H9 (cell line): Measurements from ENCODE around the gene ADM. TPM values are rescaled to one million over a fixed set of nuclear protein-coding genes. Genes with fewer than 3 reads are reported as not detected.
A peak's percentile ranks its signal among the peaks of the same experiment; 100 is the strongest.

Experiments
- DNase-seq: peaks from one replicate; pipeline ENCODE4 v3.0.0-alpha.2; 2017
- H2AFZ ChIP-seq: one replicate; pipeline ENCODE4 v1.6.1; 2013; ENCODE audit warnings: mild to moderate bottlenecking, low read length, control low read depth, moderate library complexity
- H2AK5ac ChIP-seq: 2 replicates; pipeline ENCODE4 v1.6.1; 2013; ENCODE audit warnings: low read length, control low read depth, mixed read lengths; ENCODE audit not compliant: insufficient read length
- H2BK120ac ChIP-seq: one replicate; pipeline ENCODE4 v1.6.1; 2013; ENCODE audit warnings: low read depth, mild to moderate bottlenecking, low read length, control low read depth, inconsistent platforms; ENCODE audit not compliant: poor library complexity, severe bottlenecking
- H2BK12ac ChIP-seq: 2 replicates; pipeline ENCODE4 v1.6.1; 2013; ENCODE audit warnings: low read length, control low read depth, mixed read lengths, low read depth; ENCODE audit not compliant: insufficient read length
- H2BK15ac ChIP-seq: 2 replicates; pipeline ENCODE4 v1.6.1; 2013; ENCODE audit warnings: low read depth, low read length, control low read depth
- H2BK20ac ChIP-seq: one replicate; pipeline ENCODE4 v1.6.1; 2013; ENCODE audit warnings: low read depth, mild to moderate bottlenecking, low read length, control low read depth, inconsistent platforms; ENCODE audit not compliant: poor library complexity, severe bottlenecking
- H2BK5ac ChIP-seq: 2 replicates; pipeline ENCODE4 v1.6.1; 2013; ENCODE audit warnings: low read length, control low read depth, mixed read lengths; ENCODE audit not compliant: insufficient read length
- H3K14ac ChIP-seq: 2 replicates; pipeline ENCODE4 v1.6.1; 2013; ENCODE audit warnings: low read length, control low read depth; ENCODE audit not compliant: insufficient read depth
- H3K18ac ChIP-seq: 2 replicates; pipeline ENCODE4 v1.6.1; 2013; ENCODE audit warnings: low read depth, mild to moderate bottlenecking, mixed read lengths, low read length, control low read depth; ENCODE audit not compliant: insufficient read length
- H3K23ac ChIP-seq: 2 replicates; pipeline ENCODE4 v1.6.1; 2013; ENCODE audit warnings: low read length, control low read depth, mixed read lengths, low read depth; ENCODE audit not compliant: insufficient read length
- H3K23me2 ChIP-seq: 2 replicates; pipeline ENCODE4 v1.6.1; 2013; ENCODE audit warnings: low read depth, mild to moderate bottlenecking, mixed read lengths, low read length, control low read depth; ENCODE audit not compliant: insufficient read length, poor library complexity, severe bottlenecking
- H3K27ac ChIP-seq: 2 replicates; pipeline ENCODE4 v1.5.1; 2013; ENCODE audit warnings: low read length, control low read depth, mixed read lengths, low read depth; ENCODE audit not compliant: insufficient read length
- H3K27me3 ChIP-seq: 2 replicates; pipeline ENCODE4 v1.6.1; 2013; ENCODE audit warnings: low read length, control low read depth, inconsistent platforms; ENCODE audit not compliant: insufficient read depth
- H3K4ac ChIP-seq: 2 replicates; pipeline ENCODE4 v1.6.1; 2013; ENCODE audit warnings: low read depth, mild to moderate bottlenecking, control low read depth, inconsistent platforms, low read length, moderate library complexity
- H3K4me1 ChIP-seq: 2 replicates; pipeline ENCODE4 v1.6.1; 2013; ENCODE audit warnings: low read length, control low read depth, inconsistent platforms; ENCODE audit not compliant: insufficient read depth
- H3K4me2 ChIP-seq: 2 replicates; pipeline ENCODE4 v1.6.1; 2013; ENCODE audit warnings: low read length, control low read depth, mixed read lengths; ENCODE audit not compliant: insufficient read length, insufficient read depth
- H3K56ac ChIP-seq: 2 replicates; pipeline ENCODE4 v1.6.1; 2013; ENCODE audit warnings: low read depth, mild to moderate bottlenecking, mixed read lengths, low read length, control low read depth; ENCODE audit not compliant: insufficient read length
- H3K79me1 ChIP-seq: 2 replicates; pipeline ENCODE4 v1.6.1; 2013; ENCODE audit warnings: low read depth, mild to moderate bottlenecking, moderate library complexity, low read length, control low read depth, inconsistent platforms; ENCODE audit not compliant: insufficient read depth, poor library complexity, severe bottlenecking
- H3K79me2 ChIP-seq: 2 replicates; pipeline ENCODE4 v1.6.1; 2013; ENCODE audit warnings: low read length, control low read depth, inconsistent platforms; ENCODE audit not compliant: insufficient read depth
- H3K9ac ChIP-seq: 2 replicates; pipeline ENCODE4 v1.6.1; 2013; ENCODE audit warnings: low read length, control low read depth, mixed read lengths; ENCODE audit not compliant: insufficient read length; ENCODE audit errors: extremely low read depth
- H3K9me3 ChIP-seq: one replicate; pipeline ENCODE4 v1.6.1; 2013; ENCODE audit warnings: low read depth, low read length, inconsistent platforms; ENCODE audit not compliant: control insufficient read depth
- H3T11ph ChIP-seq: one replicate; pipeline ENCODE4 v1.6.1; 2013; ENCODE audit warnings: mild to moderate bottlenecking, low read length, control low read depth, inconsistent platforms
- H4K20me1 ChIP-seq: one replicate; pipeline ENCODE4 v1.6.1; 2013; ENCODE audit not compliant: control insufficient read depth, insufficient read length, insufficient read depth
- H4K5ac ChIP-seq: 2 replicates; pipeline ENCODE4 v1.6.1; 2013; ENCODE audit warnings: low read depth, mild to moderate bottlenecking, mixed read lengths, low read length, control low read depth; ENCODE audit not compliant: insufficient read length
- H4K8ac ChIP-seq: replicated peaks from 2 replicates; pipeline ENCODE4 v1.6.1; 2013; ENCODE audit warnings: low read length, control low read depth, mixed read lengths, low read depth; ENCODE audit not compliant: insufficient read length
- H4K91ac ChIP-seq: 2 replicates; pipeline ENCODE4 v1.6.1; 2013; ENCODE audit warnings: low read depth, mild to moderate bottlenecking, moderate library complexity, mixed read lengths, low read length, control low read depth; ENCODE audit not compliant: insufficient read length
- H3K27ac Mint-ChIP-seq, 3 experiments: 2 replicates in 2 of 3; 3 replicates in 1 of 3; pipeline ENCODE4 v1.8.0; 2020 to 2021; ENCODE audit warnings: mixed read lengths in 3 of 3, mild to moderate bottlenecking in 1 of 3, moderate library complexity in 1 of 3
- H3K27me3 Mint-ChIP-seq: 2 replicates; pipeline ENCODE4 v1.8.0; 2021; ENCODE audit warnings: low read depth, mild to moderate bottlenecking, moderate library complexity, mixed read lengths
- H3K36me3 Mint-ChIP-seq, 3 experiments: 2 replicates in 2 of 3; 3 replicates in 1 of 3; pipeline ENCODE4 v1.8.0; 2020 to 2021; ENCODE audit warnings: low read depth in 3 of 3, mixed read lengths in 3 of 3; ENCODE audit not compliant: insufficient read depth in 1 of 3
- H3K4me1 Mint-ChIP-seq, 2 experiments: 2 replicates each; pipeline ENCODE4 v1.8.0; 2020; ENCODE audit warnings: mixed read lengths in 2 of 2
- H3K4me3 Mint-ChIP-seq, 2 experiments: 2 replicates in 1 of 2; 3 replicates in 1 of 2; pipeline ENCODE4 v1.8.0; 2020 to 2021; ENCODE audit warnings: mild to moderate bottlenecking in 2 of 2, mixed read lengths in 2 of 2, moderate library complexity in 1 of 2
- H3K9me3 Mint-ChIP-seq, 2 experiments: 2 replicates in 1 of 2; 3 replicates in 1 of 2; pipeline ENCODE4 v1.8.0; 2020; ENCODE audit warnings: mild to moderate bottlenecking in 2 of 2, mixed read lengths in 2 of 2, moderate library complexity in 1 of 2
- CTCF ChIP-seq: fragments of 200-600 bp; sonication (generic); conservative IDR thresholded peaks from 3 replicates; pipeline ENCODE4 v1.8.0; 2021; ENCODE audit warnings: antibody characterized with exemption, mild to moderate bottlenecking
- total RNA-seq: library from RNA; stranded (reverse); gene quantifications from 2 replicates; pipeline ENCODE4 v1.2.1, GENCODE V29; 2021

The ADM gene
- total RNA-seq, 1 experiment from 2014 or later = 99.1 TPM

- H3K18ac ChIP-seq = no peak overlapping the region
- no peak overlapping the region for H4K8ac ChIP-seq
- no peaks in the 10 kb centered on the region for H3K23me2 ChIP-seq
- H3K4me3 Mint-ChIP-seq = no peak overlapping the region
- TF ChIP-seq CTCF = no peak
- peaks cover 17% of the 10 kb centered on the region for H3K27me3 Mint-ChIP-seq
- H2BK5ac ChIP-seq = peak overlapping the region; percentile 75
- no peak overlapping the region for H2BK20ac ChIP-seq
- no peaks in the 10 kb centered on the region for H3K9me3 ChIP-seq
- peak overlapping the region; percentile 62 for H2AK5ac ChIP-seq
- H3K23ac ChIP-seq = no peak overlapping the region
- H3K9ac ChIP-seq = no peak overlapping the region
- peak; percentile 91 for DNase-seq
- peak overlapping the region; percentile 71 for H3T11ph ChIP-seq
- no peak overlapping the region for H4K5ac ChIP-seq
- H4K91ac ChIP-seq = no peak overlapping the region
- H3K27ac ChIP-seq = peak overlapping the region; percentile 100
- H3K56ac ChIP-seq = no peak overlapping the region
- no peak overlapping the region for H2BK12ac ChIP-seq
- H3K14ac ChIP-seq = no peak overlapping the region
- peaks cover 48 to 55% of the 10 kb centered on the region in 2 experiments for H3K4me1 Mint-ChIP-seq
- H4K20me1 ChIP-seq = no peaks in the 10 kb centered on the region
- H2BK15ac ChIP-seq = no peak overlapping the region
- H3K79me2 ChIP-seq = no peaks in the 10 kb centered on the region
- H3K9me3 Mint-ChIP-seq = no peaks in the 10 kb centered on the region
- H3K79me1 ChIP-seq = no peaks in the 10 kb centered on the region
- H3K36me3 Mint-ChIP-seq = peaks cover 0 to 8% (median 3%) of the 10 kb centered on the region in 3 experiments; a peak in 5 of 7 replicates
- no peak overlapping the region for H2BK120ac ChIP-seq
- peak overlapping the region; percentile 92 to 96 (median 96); a peak in 6 of 7 replicates for H3K27ac Mint-ChIP-seq
- no peaks in the 10 kb centered on the region for H3K27me3 ChIP-seq
- no peak overlapping the region for H2AFZ ChIP-seq
- H3K4me2 ChIP-seq = no peak overlapping the region
- peak overlapping the region; percentile 81; the same call in 1 of the 2 replicates for H3K4ac ChIP-seq
- H3K4me1 ChIP-seq = peaks cover 14% of the 10 kb centered on the region
Measured at GRCh38 chr11:10350334-10350733, 45.5 kb downstream of the ADM start.
